GM12865 (cell line): Measurements from ENCODE around the gene CADM2.

Experiments used
- DNase-seq: peaks from one replicate; pipeline ENCODE4 v3.0.0; 2010; ENCODE audit warnings: low read depth
- H3K4me3 ChIP-seq: 2 replicates; pipeline ENCODE4 v1.5.1; 2011; ENCODE audit warnings: mild to moderate bottlenecking, low read depth, low read length, control low read depth
- TF ChIP-seq, protein P1 (sequence below): IDR thresholded peaks from 2 replicates; pipeline ENCODE4 v1.5.1; 2011; ENCODE audit warnings: low read length, control low read depth, low read depth, inconsistent platforms; ENCODE audit not compliant: insufficient read depth; ENCODE audit errors: missing control alignments

Gene CADM2

DNA sequence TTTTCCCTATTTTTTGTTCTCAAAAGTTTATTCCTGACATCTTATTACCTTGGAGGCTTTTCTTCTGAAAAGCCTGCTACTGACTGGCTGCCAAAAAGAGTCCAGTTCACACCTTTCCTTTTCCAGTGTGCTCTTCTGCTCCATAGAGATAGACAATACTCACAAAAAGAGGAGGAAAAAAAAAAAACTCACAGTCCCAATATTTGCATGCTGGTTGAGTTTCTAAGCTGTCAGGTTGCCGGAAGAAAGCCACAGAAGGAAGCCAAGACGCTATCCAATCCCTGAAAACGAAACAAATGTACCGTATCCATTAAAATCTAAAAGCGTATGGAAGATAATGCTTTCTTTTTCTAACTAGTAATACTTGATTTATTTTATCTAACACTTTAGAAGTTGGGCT, 299.5 kb downstream of the CADM2 start:
- no peak for DNase-seq
- TF ChIP-seq, protein P1, sequence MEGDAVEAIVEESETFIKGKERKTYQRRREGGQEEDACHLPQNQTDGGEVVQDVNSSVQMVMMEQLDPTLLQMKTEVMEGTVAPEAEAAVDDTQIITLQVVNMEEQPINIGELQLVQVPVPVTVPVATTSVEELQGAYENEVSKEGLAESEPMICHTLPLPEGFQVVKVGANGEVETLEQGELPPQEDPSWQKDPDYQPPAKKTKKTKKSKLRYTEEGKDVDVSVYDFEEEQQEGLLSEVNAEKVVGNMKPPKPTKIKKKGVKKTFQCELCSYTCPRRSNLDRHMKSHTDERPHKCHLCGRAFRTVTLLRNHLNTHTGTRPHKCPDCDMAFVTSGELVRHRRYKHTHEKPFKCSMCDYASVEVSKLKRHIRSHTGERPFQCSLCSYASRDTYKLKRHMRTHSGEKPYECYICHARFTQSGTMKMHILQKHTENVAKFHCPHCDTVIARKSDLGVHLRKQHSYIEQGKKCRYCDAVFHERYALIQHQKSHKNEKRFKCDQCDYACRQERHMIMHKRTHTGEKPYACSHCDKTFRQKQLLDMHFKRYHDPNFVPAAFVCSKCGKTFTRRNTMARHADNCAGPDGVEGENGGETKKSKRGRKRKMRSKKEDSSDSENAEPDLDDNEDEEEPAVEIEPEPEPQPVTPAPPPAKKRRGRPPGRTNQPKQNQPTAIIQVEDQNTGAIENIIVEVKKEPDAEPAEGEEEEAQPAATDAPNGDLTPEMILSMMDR, result no peak
- H3K4me3 ChIP-seq, result no peak overlapping the region

DNA sequence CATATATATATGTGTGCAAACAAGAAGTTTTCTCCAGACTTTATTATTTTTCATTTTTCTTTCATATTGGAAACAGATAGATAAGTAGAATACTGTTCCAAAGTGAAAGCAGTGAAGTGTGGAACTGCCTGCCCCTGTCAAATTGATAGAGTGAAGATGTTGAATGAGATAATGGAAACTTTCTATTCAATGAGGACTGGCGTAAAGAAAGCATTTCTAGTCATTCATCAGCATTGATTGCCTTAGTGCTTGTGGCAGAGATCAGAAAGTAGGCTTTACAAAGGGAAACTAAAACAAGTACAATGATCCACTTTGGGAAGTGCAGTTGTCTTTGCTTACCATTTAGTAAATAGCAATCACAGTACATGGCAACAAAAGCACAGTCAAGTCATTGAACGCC, 300.0 kb downstream of the CADM2 start:
- TF ChIP-seq, protein P1, result no peak
- H3K4me3 ChIP-seq, result no peak overlapping the region
- DNase-seq, result no peak

DNA sequence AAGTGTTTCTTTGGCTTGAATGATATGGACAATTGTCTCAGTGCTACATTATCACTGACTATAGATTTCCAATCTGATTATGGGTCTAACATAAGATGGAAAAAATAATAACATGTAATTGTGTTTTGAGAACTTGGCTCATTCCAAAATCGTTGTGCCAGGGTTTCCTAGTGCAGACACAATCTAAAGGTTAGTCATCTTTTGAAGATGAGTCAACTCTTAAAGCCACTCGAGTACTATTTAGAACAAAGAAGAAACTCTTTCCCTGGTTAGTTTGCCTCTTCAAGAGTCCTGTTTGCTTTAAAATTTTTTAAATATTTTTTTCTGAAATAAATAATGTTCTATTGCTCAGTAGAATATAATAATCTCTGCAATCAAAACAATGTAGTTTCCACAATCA, 301.0 kb downstream of the CADM2 start:
- H3K4me3 ChIP-seq, result no peak overlapping the region
- no peak for DNase-seq
- TF ChIP-seq, protein P1, result no peak

DNA sequence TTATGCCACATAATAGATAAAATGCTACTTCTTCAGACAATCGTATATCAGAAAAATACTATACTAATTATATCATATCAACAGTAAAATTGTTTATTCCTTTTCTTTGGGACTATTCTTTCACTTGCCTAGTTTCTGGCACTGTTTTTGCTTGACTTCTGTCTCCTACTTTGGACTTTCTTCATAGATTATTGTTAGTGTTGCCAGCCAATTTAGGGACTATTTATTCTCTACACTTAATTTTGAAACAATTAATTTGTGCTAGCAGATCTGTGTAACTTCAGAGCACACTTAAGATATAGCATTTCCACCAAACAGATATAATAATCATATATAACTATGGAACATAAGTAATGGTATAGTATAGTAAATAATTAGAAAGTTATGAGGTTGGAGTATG, 305.6 kb downstream of the CADM2 start:
- no peak overlapping the region for H3K4me3 ChIP-seq
- TF ChIP-seq, protein P1, result no peak

DNA sequence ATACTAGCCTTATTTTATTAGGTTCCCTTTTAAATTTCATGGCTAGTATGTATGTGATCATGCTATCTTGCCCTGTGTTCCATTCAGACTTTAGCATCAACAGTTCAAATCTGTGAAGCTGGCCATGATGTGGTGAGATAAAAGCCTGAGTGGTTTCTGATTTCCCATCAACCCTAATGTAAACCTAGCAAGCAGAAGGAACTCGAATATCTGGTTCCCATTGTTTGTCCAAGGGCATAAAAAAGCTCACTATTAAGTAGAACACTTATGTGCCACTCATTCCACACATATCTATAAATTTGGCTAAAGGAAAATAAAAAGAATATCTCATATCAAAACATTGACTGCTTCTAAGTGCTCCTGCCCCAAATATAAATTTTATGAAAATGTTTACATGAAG, 311.7 kb downstream of the CADM2 start:
- H3K4me3 ChIP-seq, result no peak overlapping the region
- no peak for DNase-seq

More for the DNA sequence above, 305.6 kb downstream of the CADM2 start:
- no peak for DNase-seq

DNA sequence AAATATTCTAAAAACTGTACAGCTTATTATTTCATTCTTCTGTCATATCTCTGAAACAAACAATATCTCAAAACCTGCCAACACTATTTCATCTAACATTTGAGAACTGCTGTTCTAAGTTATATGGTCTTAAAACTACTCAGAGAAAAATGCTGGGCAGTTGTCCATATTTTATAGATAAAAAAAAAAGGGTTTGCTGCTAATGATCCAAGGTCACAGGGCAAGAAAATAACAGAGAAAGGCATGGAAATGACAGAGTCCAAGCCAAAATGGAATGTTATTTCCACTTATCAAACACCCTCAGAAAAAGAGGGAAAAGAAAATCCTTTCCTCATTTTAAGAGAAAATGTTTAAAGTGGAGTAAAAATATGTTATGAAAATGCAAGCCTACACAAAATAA, 313.1 kb downstream of the CADM2 start:
- H3K4me3 ChIP-seq, result no peak overlapping the region
- TF ChIP-seq, protein P1, result no peak
- DNase-seq, result no peak

More for the DNA sequence above, 311.7 kb downstream of the CADM2 start:
- TF ChIP-seq, protein P1, result no peak

DNA sequence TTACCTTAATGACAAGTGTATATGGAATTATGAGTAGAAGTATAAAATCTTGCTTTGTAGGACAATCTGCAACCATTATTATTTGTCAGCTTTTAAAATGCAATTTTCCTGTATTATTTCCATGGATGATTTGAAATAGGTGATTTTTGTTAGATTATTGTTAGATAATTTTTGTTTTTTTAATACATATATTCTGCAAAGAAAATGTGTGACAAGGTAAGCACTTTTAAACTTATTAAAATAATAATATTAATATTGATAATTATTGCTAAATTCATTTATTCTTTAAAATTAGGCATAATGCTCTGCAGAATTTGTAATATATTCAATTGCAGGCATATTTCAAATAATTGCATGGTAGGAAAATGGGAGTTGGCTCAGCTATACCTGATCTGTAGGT, 329.5 kb downstream of the CADM2 start:
- TF ChIP-seq, protein P1, result no peak
- no peak overlapping the region for H3K4me3 ChIP-seq
- DNase-seq, result no peak
